ENCODE measurements around the gene TRAPPC12.

TRAPPC12 gene

DNA sequence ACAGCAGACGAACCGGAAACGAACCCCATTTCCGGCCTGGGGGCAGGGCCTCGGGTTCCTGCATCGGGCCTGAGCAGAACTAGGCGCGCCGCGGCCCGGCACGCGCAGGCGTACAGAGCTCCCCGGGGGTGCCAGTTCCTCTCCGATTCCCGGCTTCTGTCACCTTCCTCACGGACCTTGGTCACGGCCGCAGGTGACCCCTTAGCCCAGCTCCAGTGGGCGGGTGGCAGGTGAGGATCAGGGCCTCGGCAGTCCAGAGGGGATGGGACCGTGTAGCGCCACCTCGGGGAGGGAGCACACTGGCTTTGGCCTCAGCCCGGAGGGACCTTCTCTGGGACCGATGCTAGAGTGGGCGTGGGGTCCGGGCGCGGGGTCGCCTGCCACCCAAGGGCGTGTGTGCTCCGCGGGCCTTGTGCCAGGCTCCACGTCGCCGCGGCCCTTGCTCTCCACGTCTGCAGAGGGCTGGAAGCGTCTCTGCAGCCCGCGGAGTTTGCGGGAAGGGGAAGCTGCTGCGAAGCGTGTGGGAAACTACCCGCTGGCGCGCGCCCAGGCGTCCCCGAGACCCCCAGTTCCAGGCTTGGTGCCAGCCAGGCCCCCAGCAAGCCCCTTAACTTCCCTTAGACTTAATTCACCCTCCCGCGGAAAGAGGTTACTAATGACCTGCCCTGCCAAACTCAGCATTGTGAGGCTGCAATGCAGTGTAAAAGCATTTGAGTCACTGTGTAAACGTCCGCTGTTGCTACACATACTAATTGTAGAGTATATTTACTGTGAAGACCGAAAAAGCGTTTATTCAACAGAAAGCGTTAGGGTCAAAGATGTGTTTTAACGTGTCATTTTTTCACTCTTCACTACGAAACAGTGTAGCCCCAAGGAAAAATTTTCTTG, at the start of gene TRAPPC12:
Gene TRAPPC12 (plus strand): TSS at position 48 of the 888 bp plus-strand sequence. CDS start 7,930 bp downstream, outside the sequence.
- DNase-seq (ENCODE audit: extremely low read depth, insufficient read length): peak; percentile 94
- Histone ChIP-seq H3K36me3 (ENCODE audit: control insufficient read depth, insufficient read depth, low read length) (no peaks in the 10 kb centered on the region), H3K4me3 (replicated peaks; ENCODE audit: low read depth, low read length) (peak within 1 kb of the TSS; percentile 87), H3K27me3 (replicated peaks; ENCODE audit: control insufficient read depth, insufficient read depth, low read length) (no peaks in the 10 kb centered on the region)
- peak; percentile 71 for TF ChIP-seq CTCF (IDR thresholded peaks at IDR 0.05; ENCODE audit: insufficient read depth, low read length, poor library complexity, severe bottlenecking)

DNA sequence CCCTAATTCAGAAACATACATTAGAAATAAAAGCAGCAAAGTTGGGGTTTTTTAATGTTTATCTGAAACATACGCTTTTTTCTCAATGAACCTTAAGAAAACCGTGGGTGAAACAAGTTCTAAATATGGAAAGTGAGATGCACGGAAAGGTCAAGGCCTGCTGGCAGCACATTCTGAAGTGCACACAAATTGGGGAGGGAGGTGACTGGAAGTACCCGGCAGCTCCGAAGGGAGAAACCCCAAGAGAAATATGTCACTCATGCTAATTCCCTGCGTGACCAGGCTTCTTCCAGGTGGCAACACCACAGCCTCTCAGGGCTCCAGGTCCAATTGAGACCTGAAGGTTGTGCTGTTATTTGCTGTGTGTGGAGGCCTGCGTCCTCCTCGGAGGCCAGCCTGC, 47.4 kb upstream of the TRAPPC12 start:
- no peaks in the 10 kb centered on the region for H3K27me3 ChIP-seq (replicated peaks; ENCODE audit: control insufficient read depth, insufficient read depth, low read length)
- H3K36me3 ChIP-seq (ENCODE audit: control insufficient read depth, insufficient read depth, low read length): peaks cover 21% of the 10 kb centered on the region
- TF ChIP-seq CTCF (IDR thresholded peaks at IDR 0.05; ENCODE audit: insufficient read depth, low read length, poor library complexity, severe bottlenecking): no peak
- no peak for DNase-seq (ENCODE audit: extremely low read depth, insufficient read length)
- H3K4me3 ChIP-seq (replicated peaks; ENCODE audit: low read depth, low read length): no peak overlapping the region

DNA sequence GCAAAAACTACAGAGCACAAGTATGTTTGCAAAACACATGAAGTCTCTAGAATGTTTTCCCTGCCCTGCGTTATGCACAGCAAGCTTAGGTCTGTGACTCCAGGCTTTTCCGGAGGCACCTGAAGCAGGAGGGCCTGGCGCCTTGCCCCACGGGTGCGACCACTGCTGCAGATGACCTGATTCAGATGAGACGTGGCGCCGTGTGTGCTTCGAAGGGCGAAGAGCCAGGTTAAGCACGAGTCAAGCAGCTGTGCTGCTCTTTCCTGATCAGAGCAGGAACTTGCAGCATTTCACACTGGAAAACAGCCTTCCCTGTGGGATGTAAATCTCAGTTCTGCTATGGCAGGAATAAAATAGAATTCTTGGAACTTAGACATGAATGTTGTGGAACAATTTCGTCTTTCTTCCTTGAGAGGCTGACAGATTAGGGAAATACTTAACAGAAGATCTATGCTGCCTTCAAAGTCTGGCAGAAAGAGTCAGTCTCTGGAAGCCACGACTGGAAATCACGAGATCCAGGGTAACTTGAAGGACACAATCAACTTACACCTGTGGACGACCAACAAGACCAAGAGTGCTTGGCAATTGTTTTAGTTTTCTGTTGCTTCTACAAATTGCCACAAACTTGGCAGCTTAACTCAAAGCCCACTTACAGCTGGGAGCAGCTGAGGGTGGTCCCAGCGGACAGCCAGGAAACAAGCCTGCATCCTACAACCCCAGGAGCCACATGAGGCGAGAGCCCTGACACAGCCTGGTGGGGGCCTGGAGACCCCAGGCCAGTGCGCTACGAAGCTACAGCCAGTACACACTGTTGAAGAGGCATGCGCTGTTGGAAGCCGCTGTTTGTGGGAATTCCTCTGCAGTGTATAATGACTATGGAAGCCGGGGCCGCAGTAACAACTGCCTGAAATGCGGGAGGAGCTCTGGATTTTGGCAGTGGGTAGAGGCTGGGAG, 44.8 kb upstream of the TRAPPC12 start:
- TF ChIP-seq CTCF (IDR thresholded peaks at IDR 0.05; ENCODE audit: insufficient read depth, low read length, poor library complexity, severe bottlenecking): no peak
- H3K36me3 ChIP-seq (ENCODE audit: control insufficient read depth, insufficient read depth, low read length): peaks cover 23% of the 10 kb centered on the region
- no peaks in the 10 kb centered on the region for H3K27me3 ChIP-seq (replicated peaks; ENCODE audit: control insufficient read depth, insufficient read depth, low read length)
- no peak for DNase-seq (ENCODE audit: extremely low read depth, insufficient read length)
- H3K4me3 ChIP-seq (replicated peaks; ENCODE audit: low read depth, low read length): no peak overlapping the region

GRCh38 chr2:3336844-3337243, 42.6 kb upstream of the TRAPPC12 start:
- TF ChIP-seq CTCF (IDR thresholded peaks at IDR 0.05; ENCODE audit: insufficient read depth, low read length, poor library complexity, severe bottlenecking): no peak
- H3K27me3 ChIP-seq (replicated peaks; ENCODE audit: control insufficient read depth, insufficient read depth, low read length): no peaks in the 10 kb centered on the region
- no peak for DNase-seq (ENCODE audit: extremely low read depth, insufficient read length)
- H3K36me3 ChIP-seq (ENCODE audit: control insufficient read depth, insufficient read depth, low read length): peaks cover 17% of the 10 kb centered on the region
- no peak overlapping the region for H3K4me3 ChIP-seq (replicated peaks; ENCODE audit: low read depth, low read length)

DNA sequence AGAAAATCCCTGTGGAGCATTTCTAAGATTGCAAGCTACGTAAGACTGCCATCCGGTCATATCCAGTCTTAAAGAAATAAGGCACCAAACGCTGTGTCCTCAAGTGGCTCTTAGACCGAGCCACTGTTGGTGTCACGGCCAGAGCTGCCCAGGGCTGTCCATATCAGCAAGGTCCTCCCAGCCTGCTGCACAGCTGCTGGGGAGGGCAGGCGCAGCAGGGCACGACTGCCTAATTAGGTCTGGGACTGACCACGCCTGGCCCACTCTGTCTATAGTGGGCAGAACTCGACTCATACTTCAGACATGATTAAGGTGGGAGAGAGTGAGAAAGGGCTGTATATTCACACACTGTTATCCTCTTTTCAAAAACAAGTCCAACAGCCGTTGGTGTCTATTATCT, 41.2 kb upstream of the TRAPPC12 start:
- no peak overlapping the region for H3K4me3 ChIP-seq (replicated peaks; ENCODE audit: low read depth, low read length)
- no peak for TF ChIP-seq CTCF (IDR thresholded peaks at IDR 0.05; ENCODE audit: insufficient read depth, low read length, poor library complexity, severe bottlenecking)
- H3K27me3 ChIP-seq (replicated peaks; ENCODE audit: control insufficient read depth, insufficient read depth, low read length): no peaks in the 10 kb centered on the region
- H3K36me3 ChIP-seq (ENCODE audit: control insufficient read depth, insufficient read depth, low read length): peaks cover 14% of the 10 kb centered on the region
- DNase-seq (ENCODE audit: extremely low read depth, insufficient read length): no peak

Data from GM06990 (cell line).